HG03520 (cell line): ENCODE measurements around the gene DLG5.

ENCODE experiments used
- ATAC-seq: cut with Tn5 transposase; IDR thresholded peaks from one replicate; pipeline ENCODE4 v1.9.1; 2021; ENCODE audit warnings: mild to moderate bottlenecking, moderate library complexity; ENCODE audit not compliant: unreplicated experiment

Gene DLG5

GRCh38 chr10:77892021-77892739 lies 34.4 kb downstream of the DLG5 start:
- no peak for ATAC-seq

- ATAC-seq = no peak
These were observed 36.5 kb downstream of the DLG5 start for GRCh38 chr10:77890097-77890496.

GRCh38 chr10:77889277-77889903 lies 37.2 kb downstream of the DLG5 start:
- ATAC-seq = no peak

DNA sequence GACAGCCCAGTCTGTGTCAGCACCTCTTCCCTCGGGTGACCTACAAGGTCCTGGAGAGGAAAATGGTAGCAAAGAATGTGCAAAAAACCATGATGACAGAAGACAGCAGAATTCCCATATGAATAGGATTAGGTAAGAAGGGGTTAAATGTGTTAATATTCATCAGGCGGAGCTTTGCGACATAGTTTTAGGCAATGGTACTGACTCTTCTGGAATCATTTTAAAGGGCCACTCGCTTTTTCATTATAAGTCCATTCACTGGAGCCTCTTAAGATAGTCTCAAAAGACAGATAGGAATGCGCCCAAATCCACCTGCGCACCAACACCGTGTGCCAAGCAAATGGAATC lies 38.2 kb downstream of the DLG5 start:
- ATAC-seq = no peak

GRCh38 chr10:77887631-77888355 lies 38.8 kb downstream of the DLG5 start:
- ATAC-seq = no peak

GRCh38 chr10:77886795-77887355 lies 39.7 kb downstream of the DLG5 start:
- ATAC-seq = no peak

- ATAC-seq = no peak
These were observed 42.4 kb downstream of the DLG5 start for GRCh38 chr10:77884181-77884580.

- ATAC-seq = no peak
These were observed 44.9 kb downstream of the DLG5 start for GRCh38 chr10:77881636-77882035.

DNA sequence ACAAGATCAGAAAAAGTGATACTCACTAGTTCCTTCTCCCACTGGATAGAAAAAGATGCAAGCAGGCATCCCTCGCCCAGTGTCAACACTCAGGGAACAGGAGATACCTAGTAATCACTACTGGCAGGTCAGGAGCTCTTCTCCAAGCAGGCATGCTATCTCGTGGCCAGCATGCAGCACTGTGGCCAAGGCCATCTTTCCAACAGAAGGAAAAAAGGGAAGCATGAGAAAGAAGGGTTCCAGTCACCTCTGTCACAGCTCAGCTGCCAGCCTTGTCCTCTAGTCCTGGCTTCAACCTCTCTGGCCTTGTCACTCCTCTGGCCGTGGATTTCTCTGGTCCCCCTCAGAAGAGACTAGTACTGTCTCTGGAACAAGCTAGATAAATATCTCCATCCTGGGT lies 45.3 kb downstream of the DLG5 start:
- no peak for ATAC-seq

DNA sequence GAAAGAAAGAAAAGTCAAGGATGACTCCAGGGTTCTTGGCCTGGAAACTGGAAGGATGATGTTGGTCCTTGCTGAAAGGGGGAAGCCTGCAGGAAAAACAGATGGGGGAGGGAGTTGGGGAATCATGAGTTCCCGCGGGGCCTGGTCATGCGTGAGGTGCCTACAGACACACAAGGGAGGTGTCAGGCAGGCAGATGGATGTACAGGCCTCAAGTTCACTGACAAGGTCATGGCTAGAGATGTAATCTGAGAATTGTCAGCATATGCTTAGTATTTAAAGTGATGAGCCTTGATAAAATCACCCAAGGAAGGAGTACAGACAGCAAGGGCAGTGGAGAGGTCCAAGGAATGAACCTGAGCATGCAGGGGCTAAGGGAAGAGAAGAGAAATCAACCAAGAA lies 46.8 kb downstream of the DLG5 start:
- no peak for ATAC-seq

DNA sequence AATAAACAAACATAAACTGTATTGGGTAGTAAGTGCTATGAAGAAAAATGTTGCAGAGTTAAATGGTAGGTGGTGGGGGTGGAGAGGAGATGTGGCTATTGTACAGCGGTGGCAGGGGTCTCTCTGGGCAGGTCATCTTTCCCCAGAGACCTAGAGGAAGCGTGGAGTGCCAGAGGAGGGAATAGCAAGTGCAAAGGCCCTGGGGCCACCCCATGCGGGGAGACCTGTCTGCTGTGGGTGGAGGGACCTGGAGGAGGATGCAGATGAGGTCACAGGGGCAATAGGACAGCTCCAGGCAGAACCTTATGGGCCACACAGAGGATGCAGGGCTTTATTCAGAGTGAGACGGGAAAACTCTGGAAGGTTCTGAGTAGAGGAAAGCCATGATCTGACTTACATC lies 47.5 kb downstream of the DLG5 start:
- no peak for ATAC-seq

DNA sequence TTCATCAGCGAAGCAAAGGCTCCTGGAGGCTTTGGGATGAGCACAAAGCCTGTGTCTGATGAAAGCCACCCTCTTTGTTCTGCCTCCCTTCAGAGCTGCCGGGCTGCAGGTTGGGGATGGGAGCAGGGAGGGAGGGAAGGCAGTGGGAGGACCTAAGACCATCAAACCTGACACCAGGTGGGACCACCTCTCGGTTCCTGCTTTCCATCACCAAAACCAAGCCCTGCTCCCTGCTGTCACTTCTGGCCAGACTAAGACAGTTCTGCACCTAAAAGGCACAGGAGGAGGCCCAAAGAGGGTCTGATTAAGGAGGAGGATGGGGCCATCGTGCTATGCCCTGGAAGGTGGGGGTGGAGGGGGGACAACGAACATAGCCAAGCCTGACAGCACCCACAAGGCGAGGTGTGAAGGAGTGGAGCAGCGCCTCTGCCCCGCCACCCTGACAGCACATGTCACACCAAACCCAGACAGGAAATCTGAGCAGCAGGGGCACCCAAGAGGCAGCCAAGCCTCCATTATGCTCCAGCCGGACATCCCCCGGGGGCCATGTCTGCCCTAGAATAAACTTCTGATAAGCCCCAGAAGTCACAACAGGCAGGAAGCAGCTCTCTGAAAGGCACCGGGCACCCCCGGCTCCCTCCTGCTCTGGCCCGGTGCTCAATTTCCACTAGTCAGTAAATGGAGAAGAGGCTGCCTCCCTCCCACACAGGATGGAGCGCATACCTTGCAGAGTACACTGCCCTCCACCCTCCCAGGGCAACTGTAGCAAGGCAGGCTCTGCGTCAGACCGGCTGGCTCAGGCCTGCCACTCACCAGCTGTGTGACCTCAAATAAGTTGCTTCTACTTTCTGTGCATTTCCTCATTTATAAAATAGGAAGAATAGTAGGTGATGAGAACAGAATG lies 48.9 kb downstream of the DLG5 start:
- ATAC-seq = peak; percentile 53

DNA sequence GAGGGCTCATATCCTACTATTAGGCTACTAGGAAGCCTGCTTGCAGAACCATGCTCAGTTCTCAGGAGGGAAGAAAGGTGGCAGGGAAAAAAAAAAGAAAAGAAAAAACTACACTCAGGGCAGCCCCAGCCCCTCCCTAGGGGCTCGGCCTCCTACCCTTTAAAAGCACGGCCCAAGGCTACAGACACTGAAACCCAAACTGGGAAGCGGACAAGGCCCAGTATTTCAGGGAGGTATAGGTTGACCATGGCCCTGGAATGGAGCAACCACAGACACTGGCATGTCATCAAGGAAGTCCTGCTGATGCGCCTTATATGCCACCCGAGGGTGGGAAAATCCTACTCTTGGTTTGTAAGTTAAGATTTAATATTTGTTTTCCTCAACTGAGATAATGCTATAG lies 50.8 kb downstream of the DLG5 start:
- no peak for ATAC-seq

DNA sequence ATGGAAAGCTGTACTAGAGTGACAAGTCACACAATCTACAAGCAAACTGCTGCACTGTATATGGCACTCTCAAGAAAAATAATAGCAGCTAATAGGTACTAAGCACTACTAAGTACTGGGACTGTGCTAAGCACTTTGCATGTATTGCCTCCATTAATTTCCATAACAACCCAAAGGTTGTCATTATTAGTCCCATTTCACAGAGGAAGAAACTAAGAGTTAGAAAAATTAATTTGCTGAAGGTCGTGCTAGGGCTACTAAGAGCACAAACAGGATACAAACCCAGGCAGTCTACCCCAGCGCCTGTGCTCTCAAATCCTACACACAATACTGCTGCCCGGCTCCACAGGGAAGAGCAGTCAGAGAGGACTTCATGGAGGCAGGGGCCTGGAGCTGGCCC lies 51.7 kb downstream of the DLG5 start:
- no peak for ATAC-seq

DNA sequence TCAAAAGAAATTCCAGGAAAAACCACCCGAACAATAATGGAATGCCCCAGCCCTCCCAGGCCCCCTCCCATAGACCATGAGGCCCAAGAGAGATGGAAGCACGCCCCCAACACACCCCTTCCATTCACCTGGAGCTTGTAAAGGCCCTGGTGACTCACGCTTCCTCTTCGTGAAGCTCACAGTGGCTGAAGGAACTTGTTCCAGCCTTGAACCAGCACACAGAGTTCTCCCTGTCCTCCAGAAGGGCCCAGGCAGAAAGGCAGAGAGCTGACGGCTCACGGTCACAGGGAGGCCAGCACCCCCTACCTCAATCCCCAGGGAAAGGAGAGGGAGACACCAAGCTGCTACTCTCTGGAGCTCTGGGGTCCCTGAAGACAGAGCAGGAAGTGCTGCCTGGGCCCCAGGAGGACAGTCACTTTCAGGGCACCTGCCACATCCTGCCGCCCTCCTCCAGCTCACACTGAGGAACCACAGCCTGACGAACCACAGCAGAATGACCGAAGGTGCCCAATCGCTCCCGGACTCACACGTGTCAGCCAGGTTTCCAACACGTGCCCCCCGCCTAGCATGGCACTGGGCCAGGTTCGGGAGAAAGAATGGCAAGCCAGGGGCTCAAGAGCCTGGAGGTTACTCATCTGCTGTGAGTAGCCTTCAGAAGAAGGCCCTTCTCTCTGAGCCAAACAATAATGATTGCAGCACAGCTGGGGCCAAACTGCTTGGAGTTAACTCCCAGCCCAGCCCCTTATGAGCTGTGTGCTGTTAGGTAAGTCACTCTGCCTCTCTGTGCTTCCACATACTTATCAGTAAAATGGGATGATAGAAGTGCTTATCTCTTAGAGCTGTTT lies 52.8 kb downstream of the DLG5 start:
- ATAC-seq = peak; percentile 79

DNA sequence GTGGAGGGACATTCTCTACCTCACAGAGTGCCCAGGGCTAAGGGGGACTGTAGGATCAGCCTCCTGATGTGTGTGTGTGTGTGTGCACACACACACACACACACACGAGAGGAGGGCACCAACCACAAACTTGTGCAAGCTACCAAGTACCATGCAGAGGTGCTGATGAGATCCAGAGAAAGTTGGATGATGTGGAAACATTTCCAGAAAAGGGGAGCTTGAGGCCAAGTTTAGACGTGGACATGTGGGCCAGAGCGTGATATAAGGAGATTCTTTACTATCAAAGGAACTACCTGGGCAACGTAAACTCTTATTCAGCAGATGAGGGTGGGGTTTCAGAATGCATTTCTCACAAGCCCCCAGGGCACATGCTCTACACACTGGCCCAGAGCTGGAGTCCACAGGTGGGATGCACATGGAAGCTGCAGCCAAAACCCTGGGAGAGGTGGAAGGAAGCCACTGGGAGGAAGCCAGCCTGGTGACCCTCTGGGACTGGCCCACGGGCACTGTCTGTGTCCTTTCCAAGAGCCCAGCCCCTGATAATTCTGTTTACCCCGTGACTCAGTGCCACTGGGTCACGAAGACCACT lies 53.5 kb downstream of the DLG5 start:
- no peak for ATAC-seq

DNA sequence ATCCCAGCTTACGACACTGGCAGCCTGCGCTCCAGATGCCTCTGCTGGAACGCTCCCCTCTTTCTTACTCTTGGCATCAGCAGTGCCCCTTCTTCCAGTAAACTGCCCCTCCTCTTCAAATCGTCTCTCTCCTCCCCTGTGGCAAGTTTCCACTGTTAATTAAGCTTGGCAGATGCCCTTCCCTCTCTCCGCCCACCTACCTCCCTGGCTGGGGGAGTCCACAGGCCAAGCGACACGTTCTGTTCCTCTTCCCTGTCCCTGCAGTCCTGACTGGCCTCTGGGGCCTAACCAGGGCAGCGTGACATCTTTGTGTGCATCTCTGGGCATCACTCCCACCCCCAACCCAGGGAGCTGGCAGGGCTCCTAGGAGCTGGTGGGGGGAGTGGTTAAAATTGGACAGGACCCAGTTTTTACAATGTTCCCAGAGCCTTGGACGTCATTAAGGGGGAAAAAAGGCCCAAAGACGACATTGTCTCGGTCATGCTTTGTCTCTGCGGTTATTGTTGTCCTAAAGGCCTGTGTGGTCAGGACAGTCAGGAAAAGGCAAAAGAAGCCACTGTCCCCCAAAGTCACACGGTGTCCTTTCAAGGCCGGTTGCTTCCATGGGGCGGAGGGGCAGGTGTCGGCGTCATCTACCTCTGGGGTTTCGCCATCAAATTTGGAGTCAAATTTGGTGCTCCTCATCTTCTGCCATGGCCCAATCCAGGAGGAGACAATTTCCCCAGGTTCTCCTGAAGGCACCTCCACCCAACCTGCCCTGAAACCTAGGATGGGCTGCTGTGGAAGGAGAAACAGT lies 54.2 kb downstream of the DLG5 start:
- no peak for ATAC-seq

DNA sequence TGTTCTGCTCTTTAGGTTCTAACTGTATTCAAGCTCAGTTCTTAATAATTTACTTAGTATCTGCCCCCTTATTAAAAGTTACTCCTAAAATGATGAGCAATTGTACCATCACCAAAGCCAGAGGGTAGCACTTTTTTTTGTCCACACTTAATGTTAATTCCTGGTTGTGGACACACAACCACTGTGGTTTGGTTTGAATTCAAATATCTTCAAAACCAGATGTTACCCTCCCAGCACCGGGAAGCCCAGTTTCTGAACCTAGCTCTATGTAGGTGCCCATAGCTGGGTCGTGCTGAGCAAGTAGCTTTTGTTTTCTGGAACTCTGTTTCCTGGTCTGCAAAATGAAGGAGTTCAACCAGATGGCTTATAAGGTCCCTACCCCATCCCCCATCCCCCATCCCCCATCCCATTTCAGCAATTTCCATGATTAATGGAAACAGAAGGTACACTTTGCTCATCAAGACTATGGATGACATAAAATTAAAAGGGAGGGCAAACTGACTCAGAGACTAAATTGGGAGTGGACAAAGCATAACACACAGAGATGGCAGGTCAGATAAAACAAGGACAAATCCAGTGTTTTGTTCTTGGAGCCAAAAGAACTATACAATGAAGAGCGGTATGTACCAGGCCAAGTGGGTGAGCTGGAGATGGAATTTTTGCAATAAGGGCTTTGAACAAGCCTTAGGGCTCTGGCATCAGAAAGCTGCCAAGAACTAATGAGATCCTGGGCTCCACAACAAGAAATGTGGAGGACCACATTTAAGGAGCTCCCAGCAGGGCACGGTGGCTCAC lies 56.7 kb downstream of the DLG5 start:
- no peak for ATAC-seq
